Left renal pelvis (tissue), 4 donors: ENCODE measurements around the gene C2orf72. TPM values are rescaled to one million over a fixed set of nuclear protein-coding genes. Genes with fewer than 3 reads are reported as not detected.
"Not testable (repeated sequence)": the region's sequence is repeated elsewhere in the genome, so short reads cannot be mapped to it uniquely, and the experiment has no call there.

Experiments
- DNase-seq, 4 donors: peaks; one replicate each; pipeline ENCODE4 v3.0.0-alpha.2; 2013; ENCODE audit warnings: low read depth in 4 of 4, low spot score in 3 of 4
- polyA plus RNA-seq, 4 donors: library from polyadenylated mRNA; unstranded; fragments of 120-200 nt; gene quantifications; one replicate each; pipeline ENCODE4 v1.2.1, GENCODE V29; 2013; ENCODE audit not compliant: insufficient read length in 4 of 4

C2orf72 gene
- polyA plus RNA-seq, 4 donors: 1.3 to 4.9 (median 3.4) TPM

DNA sequence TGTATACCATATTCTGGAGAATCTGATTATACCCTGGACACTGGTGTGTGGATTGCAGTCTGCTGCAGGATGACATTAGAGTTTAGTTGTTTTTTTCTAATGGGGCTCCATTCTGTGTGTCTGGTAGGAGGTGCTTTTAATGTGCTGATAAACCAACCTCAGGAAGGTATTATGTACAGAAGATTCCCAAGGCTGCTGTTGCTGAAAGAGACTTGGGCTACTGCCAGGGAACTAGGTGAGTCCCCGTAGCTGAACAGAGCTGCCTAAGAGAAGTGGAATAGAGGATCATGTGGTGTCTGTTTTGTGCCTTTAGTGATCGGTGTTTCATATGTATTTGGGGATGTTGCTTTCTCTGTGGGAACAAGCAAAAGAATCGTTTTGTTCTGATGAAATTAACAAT, 24.9 kb upstream of the C2orf72 start:
- no peak for DNase-seq

- no peak for DNase-seq
These were observed 23.5 kb upstream of the C2orf72 start for GRCh38 chr2:231013820-231014219.

DNA sequence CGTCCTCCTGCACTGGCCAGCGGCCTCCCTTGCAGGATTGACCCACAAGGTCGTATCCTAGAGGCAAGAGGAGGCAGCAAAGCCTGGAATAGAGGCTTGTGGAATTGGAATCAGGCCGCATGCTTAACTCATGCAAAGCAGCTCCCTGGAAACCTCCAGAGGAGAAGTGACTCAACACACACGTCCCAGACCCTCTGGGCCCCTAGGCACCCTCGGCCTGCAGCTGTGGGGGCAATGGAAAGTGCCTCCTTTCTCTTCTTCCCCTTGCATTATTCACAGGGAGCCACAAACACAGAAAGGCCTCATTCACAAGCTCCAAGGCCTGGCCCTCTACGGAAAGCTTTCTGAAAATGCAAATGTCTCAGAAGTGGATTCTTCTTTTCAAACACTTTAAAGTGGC, 21.8 kb upstream of the C2orf72 start:
- DNase-seq: no peak

GRCh38 chr2:231015926-231016325, 21.4 kb upstream of the C2orf72 start:
- DNase-seq: no peak

GRCh38 chr2:231016566-231017230, 20.6 kb upstream of the C2orf72 start:
- no peak for DNase-seq

DNA sequence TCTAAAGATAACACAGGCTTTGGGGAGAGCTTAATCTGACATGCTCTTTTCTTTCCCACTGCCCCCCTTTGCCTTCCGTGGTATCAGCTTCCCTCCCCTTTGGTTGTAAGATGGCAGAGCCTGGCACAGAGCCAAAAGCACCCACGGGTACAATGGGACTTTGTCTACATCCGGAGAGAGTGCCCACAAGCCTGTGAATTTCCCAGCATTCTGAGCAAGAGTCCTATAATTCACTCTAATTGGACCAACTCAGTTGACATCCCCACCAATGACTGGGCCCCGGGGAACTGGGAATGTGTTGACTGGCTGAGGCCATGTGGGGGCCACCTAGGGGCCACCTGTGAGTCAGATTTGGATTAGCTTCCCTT, 20.1 kb upstream of the C2orf72 start:
- no peak for DNase-seq

- DNase-seq: no peak
These were observed 19.1 kb upstream of the C2orf72 start for GRCh38 chr2:231018184-231018583.

DNA sequence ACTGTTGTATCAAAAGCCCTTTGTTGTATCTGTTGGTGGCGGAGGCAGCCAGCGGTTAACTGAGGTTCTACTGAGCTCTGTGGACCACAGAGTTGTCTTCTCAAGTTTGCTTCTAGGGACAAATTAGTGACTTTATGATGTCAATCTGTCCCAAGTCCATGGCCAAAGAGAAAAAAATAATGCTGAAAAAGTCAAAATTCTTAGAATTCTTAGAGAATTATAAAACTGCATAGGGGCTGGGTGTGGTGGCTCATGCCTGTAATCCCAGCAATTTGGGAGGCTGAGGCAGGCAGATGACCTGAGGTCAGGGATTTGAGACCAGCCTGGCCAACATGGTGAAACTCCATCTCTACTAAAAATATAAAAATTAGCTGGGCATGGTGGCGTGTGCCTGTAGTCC, 12.3 kb upstream of the C2orf72 start:
- DNase-seq: not testable (repeated sequence)

DNA sequence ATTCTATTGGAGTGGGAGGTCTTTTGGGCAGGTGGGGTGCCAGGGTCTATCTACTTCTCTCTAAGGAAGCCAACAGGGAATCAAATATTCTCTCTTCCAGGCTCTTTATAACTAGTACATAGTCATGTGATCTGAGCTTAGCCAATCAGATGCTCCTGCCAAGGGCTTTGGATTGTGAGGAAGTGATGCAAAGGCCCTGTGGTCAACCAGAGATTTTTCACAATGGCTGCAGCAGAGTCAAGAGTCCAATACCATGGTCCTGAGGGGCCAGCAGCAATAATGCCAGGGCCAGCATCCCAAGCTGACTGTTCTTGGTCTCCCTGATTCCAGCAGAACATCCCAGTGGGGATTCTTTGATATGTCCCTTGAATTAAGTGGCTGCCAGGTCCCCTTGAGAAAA, 8.4 kb upstream of the C2orf72 start:
- DNase-seq: no peak

GRCh38 chr2:231029563-231029962, 7.8 kb upstream of the C2orf72 start:
- DNase-seq: no peak

- DNase-seq: no peak
These were observed 6.6 kb upstream of the C2orf72 start for GRCh38 chr2:231030725-231031124.

- DNase-seq: no peak
These were observed 4.7 kb upstream of the C2orf72 start for GRCh38 chr2:231032575-231033140.

DNA sequence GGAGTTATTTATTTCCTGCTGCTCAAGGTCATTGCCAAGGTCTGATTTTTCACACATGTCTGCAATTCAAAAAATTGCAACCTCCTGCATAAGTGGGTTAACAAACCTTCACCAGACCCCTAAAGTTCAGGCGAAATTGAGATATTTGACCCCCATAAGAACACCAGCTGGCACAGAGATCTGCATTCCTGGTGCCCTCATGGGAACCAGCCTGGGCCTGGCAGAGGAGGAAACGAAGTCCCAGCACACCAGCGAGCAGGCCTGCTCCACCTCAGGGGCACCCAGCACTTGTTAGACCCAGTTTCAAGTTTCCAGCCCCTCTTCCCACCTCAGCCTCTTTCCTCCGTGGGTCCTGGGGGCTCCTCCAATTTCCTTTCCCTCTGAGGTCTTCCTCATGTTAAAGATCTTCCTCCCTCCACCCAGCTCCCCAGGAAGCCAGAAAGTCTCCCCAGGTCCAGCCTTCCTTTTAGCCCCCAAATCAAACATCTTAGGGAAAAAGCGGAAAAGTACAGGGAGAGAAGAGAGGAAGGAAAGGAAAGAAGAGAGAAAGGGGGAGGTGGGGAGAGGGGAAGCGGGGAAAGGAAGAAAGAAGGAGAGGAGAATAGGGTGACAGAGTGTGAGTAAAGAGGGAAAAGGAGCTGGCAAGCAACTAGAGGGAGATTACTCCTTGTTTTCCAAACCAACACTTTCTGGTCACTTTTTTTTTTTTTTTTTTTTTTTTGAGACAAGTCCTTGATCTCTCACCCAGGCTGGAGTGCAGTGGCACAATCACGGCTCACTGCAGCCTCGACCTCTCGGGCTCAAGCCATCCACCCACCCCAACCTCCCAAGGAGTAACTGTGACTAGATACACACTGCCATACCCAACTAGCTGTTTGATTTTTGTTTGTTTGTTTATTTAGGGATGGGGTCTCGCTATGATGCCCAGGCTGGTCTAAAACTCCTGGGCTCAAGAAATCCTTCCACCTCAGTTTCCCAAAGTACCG, 3.9 kb upstream of the C2orf72 start:
- DNase-seq: no peak

DNA sequence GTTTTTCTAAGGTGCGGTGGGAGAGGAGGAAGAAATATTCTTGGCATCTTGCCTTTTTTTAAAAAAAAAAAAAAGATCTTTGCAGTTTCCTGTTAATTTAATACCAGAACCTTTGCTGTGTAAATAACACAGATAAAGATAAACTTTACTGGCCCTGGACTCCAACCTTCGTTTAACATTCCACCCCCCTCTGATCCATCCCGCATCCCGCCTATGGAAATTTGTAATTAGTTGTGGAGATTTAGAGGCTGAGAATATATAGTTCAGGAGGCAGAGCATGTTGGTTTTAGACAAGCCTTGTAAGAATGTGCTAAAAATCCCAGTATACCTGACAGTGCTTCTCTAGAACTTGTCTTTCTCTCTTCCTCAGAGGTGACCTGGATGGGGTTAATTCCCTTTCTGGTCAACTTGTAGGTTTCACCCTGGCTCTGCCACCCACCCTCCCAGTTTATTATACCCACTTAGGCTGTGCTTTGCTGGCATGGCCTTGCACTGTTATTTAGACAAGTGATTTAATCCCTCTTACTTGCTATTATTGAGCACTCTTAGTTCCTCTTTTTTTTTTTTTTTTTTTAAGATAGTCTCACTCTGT, 2.9 kb upstream of the C2orf72 start:
- no peak for DNase-seq

- DNase-seq: no peak
These were observed 1.2 kb upstream of the C2orf72 start for GRCh38 chr2:231036131-231036530.

- DNase-seq: no peak
These were observed 681 bp upstream of the C2orf72 start for GRCh38 chr2:231036578-231037106.

GRCh38 chr2:231037731-231038482, 584 bp downstream of the C2orf72 start:
- DNase-seq: no peak

DNA sequence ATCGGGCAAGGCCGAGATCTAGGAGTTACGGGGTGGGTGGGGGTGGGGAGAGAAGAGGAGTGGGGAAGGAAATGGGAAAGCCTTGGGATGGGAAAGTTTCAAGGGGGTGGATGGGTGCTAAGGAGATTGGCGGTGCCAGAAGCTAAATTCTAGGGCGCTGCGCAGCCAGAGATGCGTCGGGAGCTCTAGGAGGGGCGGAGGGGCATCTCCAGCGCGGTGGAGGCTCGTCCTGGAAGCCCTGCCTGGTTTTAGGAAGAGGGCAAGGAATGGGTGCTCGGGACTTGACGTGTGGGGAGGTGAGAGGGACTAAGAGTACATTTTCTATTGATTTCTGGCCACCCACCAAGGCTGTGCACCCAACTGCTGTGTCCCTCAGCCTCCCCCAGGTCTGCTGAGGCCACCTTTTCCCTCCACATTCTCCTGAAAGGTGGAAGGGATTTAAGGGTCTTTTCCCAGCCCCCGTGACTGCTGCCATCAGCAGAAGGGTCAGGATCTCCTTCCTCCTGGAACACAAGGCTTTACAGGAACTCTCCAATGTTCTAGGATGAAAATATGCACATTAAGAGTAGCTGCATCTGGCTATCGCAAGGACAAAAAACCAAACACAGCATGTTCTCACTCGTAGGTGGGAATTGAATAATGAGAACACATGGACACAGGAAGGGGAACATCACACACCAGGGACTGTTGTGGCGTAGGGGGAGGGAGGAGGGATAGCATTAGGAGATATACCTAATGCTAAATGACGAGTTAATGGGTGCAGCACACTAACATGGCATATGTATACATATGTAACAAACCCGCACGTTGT, 1.4 kb downstream of the C2orf72 start:
- no peak for DNase-seq

DNA sequence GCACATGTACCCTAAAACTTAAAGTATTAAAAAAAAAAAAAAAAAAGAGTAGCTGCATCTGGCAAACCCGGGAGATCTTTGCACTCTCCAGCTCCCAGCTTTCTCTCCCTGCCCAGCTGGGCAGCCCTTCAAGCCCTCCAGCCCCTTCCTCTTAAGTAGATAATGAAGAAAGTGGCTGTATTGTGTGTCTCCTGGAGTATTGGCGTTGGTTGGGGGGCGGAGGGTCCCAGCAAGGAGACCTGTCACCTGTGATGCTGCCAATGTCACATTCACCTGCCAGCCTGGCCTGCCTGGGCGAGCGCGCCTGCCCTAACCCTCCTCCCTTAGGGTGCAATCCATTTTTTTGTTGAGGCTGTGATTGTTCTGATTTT, 2.0 kb downstream of the C2orf72 start:
- DNase-seq: no peak
